Measurements from ENCODE around the gene SLC13A1. TPM values are rescaled to one million over a fixed set of nuclear protein-coding genes. Genes with fewer than 3 reads are reported as not detected.
"Not testable (repeated sequence)": the region's sequence is repeated elsewhere in the genome, so short reads cannot be mapped to it uniquely, and the experiment has no call there.

The SLC13A1 gene, protein sequence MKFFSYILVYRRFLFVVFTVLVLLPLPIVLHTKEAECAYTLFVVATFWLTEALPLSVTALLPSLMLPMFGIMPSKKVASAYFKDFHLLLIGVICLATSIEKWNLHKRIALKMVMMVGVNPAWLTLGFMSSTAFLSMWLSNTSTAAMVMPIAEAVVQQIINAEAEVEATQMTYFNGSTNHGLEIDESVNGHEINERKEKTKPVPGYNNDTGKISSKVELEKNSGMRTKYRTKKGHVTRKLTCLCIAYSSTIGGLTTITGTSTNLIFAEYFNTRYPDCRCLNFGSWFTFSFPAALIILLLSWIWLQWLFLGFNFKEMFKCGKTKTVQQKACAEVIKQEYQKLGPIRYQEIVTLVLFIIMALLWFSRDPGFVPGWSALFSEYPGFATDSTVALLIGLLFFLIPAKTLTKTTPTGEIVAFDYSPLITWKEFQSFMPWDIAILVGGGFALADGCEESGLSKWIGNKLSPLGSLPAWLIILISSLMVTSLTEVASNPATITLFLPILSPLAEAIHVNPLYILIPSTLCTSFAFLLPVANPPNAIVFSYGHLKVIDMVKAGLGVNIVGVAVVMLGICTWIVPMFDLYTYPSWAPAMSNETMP
- polyA plus RNA-seq = under 1 TPM in 1 of 3 donors, not detected in 2; 0.02 TPM

DNA sequence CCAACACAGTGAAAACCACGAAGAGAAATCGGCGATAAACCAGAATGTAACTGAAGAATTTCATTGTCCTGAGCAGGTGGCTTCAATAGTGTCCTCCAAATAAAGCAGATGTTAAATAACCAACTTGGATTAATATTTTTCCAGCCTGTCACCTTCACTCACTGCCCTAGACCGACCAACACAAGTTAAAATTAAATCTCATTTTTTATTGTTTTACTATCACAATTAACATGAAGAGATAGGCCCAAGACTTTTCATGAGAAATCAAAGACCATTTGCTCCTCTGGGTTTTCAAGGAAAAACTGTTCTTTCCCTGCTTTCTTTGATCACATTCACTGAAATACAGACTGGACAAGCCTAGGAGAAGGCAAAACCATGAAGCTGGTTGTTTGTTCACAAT is at the start of gene SLC13A1:
Gene SLC13A1, minus strand, starts transcription at position 87 of the 400 bp plus-strand sequence. Its CDS starts 23 bp downstream, at position 64.
- 71 to 88% (median 84%) methylated on average over 4 of the region's 4 CpGs for WGBS, 3 donors
- H3K27ac ChIP-seq (ENCODE audit: low read depth, low read length) = no peak within 1 kb of the TSS

DNA sequence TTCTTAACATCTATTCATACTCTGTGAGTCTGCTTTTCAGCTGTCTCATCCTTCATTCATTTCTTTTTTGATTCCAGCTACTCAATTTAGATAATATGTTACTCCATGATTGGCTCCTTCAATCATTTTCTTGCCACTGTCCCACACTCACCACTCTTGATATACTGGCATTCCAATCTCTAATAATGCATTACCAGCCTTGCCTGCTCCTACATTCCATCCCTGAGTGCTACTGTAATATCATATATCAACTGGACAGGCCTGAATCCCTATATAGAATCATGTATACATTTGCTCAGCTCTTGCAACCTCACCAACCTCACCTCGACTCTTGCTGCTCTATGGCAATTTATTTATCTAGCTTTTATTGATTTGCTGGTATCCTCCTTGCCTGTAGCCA is 45.0 kb upstream of the SLC13A1 start:
- H3K27ac ChIP-seq (ENCODE audit: low read depth, low read length) = no peak overlapping the region
- WGBS, 3 donors = 44 to 62% (median 49%) methylated on average over 1 of the region's 1 CpG

DNA sequence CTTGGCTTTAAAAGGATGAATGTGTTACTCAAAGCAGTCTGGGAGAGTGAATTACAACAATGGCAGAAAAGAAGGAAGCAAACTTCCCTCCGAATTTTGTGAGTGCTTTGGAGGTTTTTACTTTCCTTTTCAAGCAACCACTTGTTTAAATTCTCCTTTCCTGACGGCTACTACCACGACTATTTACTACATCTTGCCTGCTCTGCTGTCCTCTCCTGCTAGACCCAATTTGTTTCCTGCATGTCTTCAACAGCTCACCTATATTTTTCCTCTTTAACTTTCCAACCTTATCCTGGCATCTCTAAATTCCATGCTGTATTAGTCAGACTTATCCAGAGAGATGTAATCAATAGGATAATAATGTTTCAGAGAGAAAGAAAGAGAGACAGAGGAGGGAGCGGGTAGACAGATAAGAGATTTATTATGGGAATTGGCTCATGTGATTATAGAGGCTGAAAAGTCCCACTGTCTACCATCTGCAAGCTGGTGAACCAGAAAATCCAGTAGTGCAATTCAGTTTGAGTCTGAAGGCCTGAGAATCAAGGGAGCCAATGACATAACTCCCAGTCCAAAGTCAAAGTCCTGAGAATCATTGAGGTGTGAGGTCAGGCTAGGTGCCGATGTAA is 42.8 kb upstream of the SLC13A1 start:
- 39 to 44% (median 43%) methylated on average over 5 of the region's 5 CpGs for WGBS, 3 donors
- no peak overlapping the region for H3K27ac ChIP-seq (ENCODE audit: low read depth, low read length)

DNA sequence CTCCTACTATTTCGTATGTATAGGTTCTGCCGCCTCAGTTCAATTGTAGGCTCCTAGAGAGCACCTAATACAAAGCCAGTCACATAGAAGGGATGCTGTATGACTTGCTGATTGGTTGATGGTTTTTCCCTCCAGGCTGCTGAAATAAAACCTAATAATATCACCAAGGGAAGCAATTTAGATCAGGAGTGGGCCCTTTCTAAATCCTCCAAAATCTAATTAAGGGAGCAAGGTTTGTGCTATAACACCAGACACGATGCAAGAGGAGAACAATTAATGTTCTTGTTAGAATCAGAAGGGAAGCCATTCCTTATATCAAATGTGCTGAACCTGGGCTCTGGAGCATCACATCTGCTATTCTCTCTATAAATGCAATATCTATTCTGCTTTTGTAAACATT is 42.0 kb upstream of the SLC13A1 start:
- 84 to 87% (median 85%) methylated on average over 3 of the region's 3 CpGs for WGBS, 3 donors
- H3K27ac ChIP-seq (ENCODE audit: low read depth, low read length) = no peak overlapping the region

DNA sequence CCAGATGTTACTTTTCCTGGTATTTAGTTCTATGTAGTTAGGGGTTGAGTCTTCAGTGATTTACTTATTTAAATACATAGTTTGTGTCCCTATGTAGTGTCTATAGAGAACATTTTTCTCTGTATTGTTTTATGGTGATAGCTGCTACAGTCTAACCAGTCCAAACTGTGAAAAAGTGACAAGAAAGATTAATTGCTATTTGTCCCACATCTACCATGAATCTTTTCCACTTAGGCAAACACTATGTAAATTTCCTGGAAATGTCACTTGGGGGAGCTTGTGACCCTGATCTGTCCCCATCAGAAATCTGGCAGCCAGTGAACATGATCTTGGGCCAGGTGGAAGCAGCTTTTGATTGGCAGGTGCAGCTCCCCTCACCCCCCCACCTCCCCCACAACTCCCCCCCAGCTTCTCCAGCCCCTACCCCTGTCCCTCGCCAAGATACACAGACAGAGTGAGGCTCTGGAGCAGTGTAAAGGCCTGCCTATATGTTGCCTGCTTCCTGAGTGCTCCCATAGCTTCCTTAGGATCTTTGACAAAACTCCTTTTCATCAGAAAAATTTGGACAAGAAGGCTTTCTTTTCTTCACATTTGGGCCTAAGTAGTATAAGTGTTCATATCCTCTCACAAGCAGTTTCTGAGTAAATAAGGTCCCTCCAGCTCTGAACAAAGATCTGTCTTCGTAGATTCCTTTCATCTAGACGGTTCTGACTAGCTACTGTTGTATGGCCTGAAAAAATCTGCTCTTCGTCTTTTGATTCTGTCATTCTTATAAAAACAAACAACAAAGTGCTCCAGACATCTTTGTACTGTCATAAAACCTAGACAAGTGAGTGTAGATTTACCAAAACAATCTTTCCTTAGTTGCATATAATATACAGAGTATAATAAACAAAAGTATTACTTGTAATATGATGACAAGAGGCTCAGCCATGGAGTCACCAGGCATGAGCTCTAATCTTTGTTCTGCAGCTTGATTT is 31.5 kb upstream of the SLC13A1 start:
- 44 to 81% (median 76%) methylated on average over 4 of the region's 4 CpGs for WGBS, 3 donors
- no peak overlapping the region for H3K27ac ChIP-seq (ENCODE audit: low read depth, low read length)

DNA sequence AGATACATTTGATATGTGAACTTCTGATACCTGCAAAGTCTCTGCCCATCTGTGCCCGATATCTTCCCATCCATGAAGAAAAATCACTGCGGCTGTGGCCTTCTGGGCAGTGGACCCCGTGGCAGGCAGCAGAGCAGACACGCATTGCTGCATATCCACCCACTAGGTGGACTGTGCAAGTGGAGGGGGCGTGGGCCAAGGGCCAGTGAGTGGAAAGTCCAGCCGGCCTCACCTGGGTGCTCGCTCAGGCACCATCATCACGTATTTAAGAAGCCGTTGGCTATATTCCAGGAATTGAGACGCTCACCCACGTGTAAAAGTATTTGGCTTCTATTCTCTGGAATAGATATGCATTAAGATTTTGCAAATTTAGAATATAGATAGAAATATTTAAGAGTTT is 30.8 kb upstream of the SLC13A1 start:
- H3K27ac ChIP-seq (ENCODE audit: low read depth, low read length) = no peak overlapping the region
- 66 to 84% (median 69%) methylated on average over 11 of the region's 11 CpGs for WGBS, 3 donors

DNA sequence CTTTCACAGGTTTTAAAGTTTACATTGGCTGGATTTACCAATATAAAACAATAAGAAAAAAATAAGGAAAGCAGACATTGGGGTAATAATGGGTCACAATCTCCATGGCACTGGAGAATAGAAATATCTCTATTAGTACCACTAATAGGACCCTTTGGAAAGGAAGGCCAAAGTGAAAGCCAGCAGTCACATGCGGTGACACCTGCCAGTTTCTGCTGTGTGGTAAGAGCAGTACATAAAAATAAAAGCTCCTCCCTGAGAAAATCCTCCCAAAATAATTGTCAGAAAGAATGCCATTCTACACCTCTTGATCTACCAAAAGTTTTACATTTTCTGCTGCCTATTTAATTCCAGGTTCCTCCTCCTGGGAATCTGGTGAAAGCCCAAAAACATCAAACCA is 30.4 kb upstream of the SLC13A1 start:
- no peak overlapping the region for H3K27ac ChIP-seq (ENCODE audit: low read depth, low read length)
- 93 to 100% (median 100%) methylated on average over 1 of the region's 1 CpG for WGBS, 3 donors

DNA sequence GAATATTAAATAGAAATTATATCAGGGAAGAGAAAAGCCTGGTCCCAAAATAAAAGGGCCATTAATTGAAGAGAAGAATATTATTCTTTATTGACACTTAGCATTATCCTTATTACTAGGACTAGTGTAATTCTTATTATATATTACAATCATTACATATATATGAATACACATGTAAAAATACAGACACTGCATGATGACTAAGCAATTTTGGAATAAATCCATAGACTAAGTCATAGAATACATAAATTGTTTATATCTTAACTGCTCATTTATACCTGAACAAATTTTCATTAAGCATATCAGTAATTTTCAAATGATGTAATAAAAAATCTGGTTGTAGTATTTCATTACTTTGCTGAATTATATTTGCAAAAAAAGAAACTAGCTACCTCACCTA is 29.7 kb upstream of the SLC13A1 start:
- no peak overlapping the region for H3K27ac ChIP-seq (ENCODE audit: low read depth, low read length)

DNA sequence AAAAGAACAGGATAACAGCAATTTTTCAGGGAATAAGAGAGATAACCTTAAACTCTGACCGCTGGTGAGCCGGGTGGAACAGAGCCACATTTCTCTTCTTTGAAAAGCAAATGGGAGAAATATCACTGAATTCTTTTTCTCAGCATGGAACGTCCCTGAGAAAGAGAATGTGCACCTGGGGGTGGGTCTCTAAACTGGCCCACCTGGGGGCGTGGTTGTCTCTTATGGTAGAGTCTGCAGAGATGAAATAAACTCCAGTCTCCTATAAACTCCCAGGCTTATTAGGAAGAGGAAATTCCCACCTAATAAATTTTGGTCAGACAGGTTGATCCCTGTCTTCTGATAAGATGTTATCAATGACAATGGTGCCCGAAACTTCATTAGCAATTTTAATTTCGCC is 27.9 kb upstream of the SLC13A1 start:
- H3K27ac ChIP-seq (ENCODE audit: low read depth, low read length) = not testable (repeated sequence)
- WGBS, 3 donors = 86 to 96% (median 89%) methylated on average over 6 of the region's 6 CpGs

DNA sequence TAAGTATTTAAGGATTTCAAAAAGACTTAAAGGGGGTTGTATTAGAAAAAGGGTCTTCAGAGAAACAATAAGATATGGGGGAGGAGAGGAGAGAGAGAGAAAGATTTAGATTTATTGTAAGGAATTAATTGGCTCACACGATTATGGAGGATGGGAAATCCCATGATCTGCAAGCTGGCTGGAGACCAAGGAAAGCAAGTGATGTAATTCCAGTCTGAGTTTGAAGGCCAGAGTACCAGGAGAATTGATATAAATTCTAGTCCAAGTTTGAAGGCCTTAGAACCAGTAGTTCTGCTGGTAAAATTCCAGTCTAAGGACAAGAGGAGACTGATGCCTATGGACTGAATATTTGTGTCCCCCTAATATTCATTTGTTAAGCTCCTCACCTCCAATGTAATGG is 20.6 kb upstream of the SLC13A1 start:
- H3K27ac ChIP-seq (ENCODE audit: low read depth, low read length) = no peak overlapping the region
- WGBS, 3 donors = 25 to 35% (median 29%) methylated on average over 1 of the region's 1 CpG

DNA sequence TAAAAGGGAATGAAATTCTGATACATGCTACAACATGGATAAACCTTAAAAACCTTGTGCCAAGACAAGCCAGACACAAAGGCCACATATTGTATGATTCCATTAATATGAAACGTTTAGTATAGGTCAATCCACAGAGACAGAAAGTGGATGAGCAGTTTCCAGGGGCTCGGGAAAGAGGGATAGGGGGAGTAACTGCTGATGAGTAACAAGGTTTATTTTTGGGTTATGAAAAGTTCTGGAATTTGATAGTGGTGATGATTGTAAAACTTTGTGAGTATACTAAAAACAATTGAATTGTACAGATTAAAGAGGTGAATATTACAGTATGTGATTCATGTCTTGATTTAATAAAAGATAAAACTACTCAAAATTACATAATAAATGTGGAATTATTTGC is 19.1 kb upstream of the SLC13A1 start:
- H3K27ac ChIP-seq (ENCODE audit: low read depth, low read length) = no peak overlapping the region
- 53 to 55% (median 55%) methylated on average over 2 of the region's 2 CpGs for WGBS, 3 donors

DNA sequence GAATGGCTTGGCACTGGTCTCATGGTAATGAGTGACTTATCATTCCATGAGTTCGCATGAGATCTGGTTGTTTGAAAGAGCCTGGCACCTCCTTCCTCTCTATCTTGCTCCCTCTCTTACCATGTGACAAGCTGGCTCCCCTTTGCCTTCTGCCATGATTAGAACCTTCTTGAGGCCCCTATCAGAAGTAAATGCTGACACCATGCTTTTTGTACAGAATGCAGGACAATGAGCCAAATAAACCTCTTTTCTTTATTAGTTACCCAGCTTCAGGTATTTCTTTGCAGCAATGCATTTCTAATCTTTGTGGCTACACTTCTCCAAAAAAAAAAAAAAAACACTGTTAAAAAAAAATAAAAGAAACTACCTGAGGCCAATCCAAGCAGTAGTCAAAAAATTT is 17.1 kb upstream of the SLC13A1 start:
- WGBS, 3 donors = 53 to 94% (median 82%) methylated on average over 1 of the region's 1 CpG
- no peak overlapping the region for H3K27ac ChIP-seq (ENCODE audit: low read depth, low read length)

DNA sequence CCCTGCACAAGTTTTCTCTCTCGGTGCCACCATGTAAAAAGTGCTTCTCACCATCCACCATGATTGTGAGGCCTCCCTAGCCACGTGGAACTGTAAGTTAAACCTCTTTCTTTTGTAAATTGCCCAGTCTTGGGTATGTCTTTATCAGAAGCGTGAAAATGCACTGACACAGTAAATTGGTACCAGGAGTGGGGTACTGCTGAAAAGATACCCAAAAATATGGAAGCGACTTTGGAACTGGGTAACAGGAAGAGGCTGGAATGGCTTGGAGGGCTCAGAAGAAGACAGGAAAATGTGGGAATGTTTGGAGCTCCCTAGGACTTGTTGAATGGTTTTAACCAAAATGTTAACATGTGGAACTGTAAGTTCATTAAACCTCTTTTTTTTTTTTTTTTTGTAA is 15.6 kb upstream of the SLC13A1 start:
- WGBS, 3 donors = 83 to 90% (median 85%) methylated on average over 4 of the region's 4 CpGs
- H3K27ac ChIP-seq (ENCODE audit: low read depth, low read length) = no peak overlapping the region

DNA sequence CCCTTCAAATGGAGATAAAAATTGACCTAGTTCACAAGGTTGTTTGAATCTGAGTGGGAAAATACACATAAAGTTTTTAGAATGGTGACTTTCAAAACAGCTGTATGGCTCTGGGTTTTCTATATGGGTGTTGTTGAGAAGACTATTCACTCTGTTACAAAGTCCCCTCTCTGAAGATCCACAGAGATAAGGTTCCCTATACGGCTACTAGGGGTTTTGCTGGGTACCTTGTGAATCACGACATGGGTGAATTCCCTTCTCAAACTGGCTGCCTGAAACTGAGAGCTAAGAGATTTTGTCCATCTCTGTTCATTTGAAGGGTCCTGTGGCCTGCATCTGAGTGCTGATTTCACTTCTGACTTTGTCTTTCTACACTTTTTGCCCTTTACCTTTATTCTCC is 11.8 kb upstream of the SLC13A1 start:
- 89 to 97% (median 91%) methylated on average over 2 of the region's 2 CpGs for WGBS, 3 donors
- H3K27ac ChIP-seq (ENCODE audit: low read depth, low read length) = no peak overlapping the region

DNA sequence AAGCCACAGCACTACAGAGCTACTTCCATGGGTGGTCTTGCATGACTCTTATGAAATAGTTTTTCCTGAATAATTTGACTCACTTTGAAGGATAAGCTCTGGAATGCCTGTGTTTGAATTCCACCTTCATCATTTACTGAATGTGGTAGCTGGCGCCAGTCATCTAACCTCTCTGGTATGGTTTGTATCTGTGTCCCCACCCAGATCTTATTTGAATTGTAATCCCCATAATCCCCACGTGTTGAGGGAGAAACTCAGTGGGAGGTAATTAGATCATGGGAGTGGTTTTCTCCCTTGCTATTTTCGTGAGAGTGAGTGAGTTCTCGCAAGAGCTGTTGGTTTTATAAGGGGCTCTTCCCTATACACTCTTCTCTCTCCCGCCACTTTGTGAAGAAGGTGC is 11.2 kb upstream of the SLC13A1 start:
- 69 to 82% (median 72%) methylated on average over 5 of the region's 5 CpGs for WGBS, 3 donors
- H3K27ac ChIP-seq (ENCODE audit: low read depth, low read length) = no peak overlapping the region

DNA sequence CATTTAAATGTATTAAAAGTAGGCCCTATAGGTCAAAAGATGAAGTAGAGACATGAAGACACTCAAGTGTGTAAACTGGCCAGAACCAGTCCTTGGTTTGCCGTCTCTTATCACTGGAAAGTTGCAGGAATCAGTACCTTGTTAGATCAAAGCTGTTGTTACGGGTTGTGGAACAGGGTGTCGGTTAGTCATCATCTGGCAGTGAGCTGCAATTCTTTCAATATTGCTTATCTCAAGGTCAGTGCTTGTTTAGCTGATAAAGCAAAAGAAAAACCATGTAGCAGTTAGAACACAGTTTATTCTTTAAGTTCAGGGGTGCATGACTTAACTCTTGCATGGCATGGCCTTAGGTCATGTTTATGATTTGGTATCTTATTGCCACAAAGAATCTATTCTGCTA is 10.0 kb upstream of the SLC13A1 start:
- H3K27ac ChIP-seq (ENCODE audit: low read depth, low read length) = no peak overlapping the region
- WGBS, 3 donors = 23 to 57% (median 56%) methylated on average over 3 of the region's 3 CpGs

DNA sequence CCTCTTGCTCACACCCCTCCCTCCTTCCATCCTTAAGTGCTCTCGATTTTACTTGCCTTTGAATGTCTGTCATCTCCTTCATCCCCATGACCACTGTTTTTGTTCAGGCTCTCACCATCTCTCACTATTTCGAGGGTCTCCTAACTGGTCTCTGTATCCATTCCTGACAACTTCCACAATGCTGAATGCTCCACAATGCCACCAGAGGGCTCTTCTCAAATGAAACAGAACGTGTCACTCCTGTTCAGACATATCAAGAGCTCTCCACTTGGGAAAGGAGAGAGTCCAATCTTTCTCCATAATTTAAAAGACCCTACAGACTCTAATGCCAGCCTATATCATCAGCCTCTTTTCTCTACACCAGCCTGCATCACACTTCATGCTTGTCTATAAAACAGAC is 9.0 kb upstream of the SLC13A1 start:
- 44 to 52% (median 47%) methylated on average over 3 of the region's 3 CpGs for WGBS, 3 donors
- H3K27ac ChIP-seq (ENCODE audit: low read depth, low read length) = no peak overlapping the region

DNA sequence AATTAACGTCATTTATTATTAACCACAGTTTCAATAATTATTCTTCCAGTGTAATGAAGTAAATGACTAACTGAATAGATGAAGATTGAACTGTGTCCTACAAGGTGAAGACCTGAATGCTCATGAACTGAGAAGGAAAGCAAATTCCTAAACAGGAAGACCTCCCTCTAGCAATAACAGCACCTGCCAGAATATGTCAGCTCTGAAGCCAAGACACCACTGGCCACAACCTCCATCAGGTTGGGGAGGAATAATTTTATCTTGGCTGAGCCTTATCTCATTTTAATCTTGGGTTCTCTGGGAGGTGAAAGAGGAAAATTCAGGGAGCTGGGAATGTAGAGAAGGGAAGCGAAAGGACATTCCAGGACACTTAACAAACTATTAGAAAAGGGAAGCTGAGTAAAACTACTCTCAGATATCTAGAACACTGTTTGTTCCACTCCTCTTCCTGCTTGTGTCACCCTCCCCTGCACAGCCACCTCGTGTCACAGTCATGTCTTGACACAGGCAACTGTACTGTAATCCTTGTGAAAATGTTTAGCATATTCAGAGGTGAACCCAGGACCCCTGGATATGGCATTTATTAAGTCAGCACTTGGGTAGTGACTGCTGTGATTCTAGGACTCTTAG is 4.6 kb upstream of the SLC13A1 start:
- H3K27ac ChIP-seq (ENCODE audit: low read depth, low read length) = no peak overlapping the region
- WGBS, 3 donors = 57 to 73% (median 58%) methylated on average over 3 of the region's 3 CpGs

All from adipose tissue (tissue), 3 donors.